ENCODE measurements around the gene EPHB1. TPM values are rescaled to one million over a fixed set of nuclear protein-coding genes. Genes with fewer than 3 reads are reported as not detected.

Gene EPHB1
- total RNA-seq, 4 donors from 2014 or later, result 0.08 to 1.1 (median 0.72) TPM

- DNase-seq, result no peak
Measured at GRCh38 chr3:134869153-134869726, 74.2 kb downstream of the EPHB1 start.

GRCh38 chr3:134871818-134872217 lies 76.8 kb downstream of the EPHB1 start:
- Histone ChIP-seq H3K4me1 (no peaks in the 10 kb centered on the region), H3K4me3 (no peak overlapping the region), H3K36me3 (no peaks in the 10 kb centered on the region), H3K27me3 (no peaks in the 10 kb centered on the region), H3K27ac (no peak overlapping the region), H3K9me3 (no peaks in the 10 kb centered on the region)
- DNase-seq, result no peak
- TF ChIP-seq POLR2A (IDR thresholded peaks at IDR 0.05) (no peak), CTCF (IDR thresholded peaks at IDR 0.05) (no peak)
- 89 to 91% methylated on average over 1 of the region's 1 CpG for WGBS, 2 donors
- intact Hi-C loops (cut with DNase I), result no loop called here

More at GRCh38 chr3:134869153-134869726, 74.2 kb downstream of the EPHB1 start:
- no peak overlapping the region for H3K27ac ChIP-seq
- no peaks in the 10 kb centered on the region for H3K9me3 ChIP-seq
- H3K4me1 ChIP-seq, result no peaks in the 10 kb centered on the region
- no peaks in the 10 kb centered on the region for H3K36me3 ChIP-seq
- intact Hi-C loops (cut with DNase I), result no loop called here
- no peaks in the 10 kb centered on the region for H3K27me3 ChIP-seq
- WGBS, 2 donors, result 60 to 62% methylated on average over 3 to 4 of the region's 4 CpGs
- H3K4me3 ChIP-seq, result no peak overlapping the region
- TF ChIP-seq POLR2A (IDR thresholded peaks at IDR 0.05) (no peak), CTCF (IDR thresholded peaks at IDR 0.05) (no peak)

- Histone ChIP-seq H3K36me3 (no peaks in the 10 kb centered on the region), H3K27ac (no peak overlapping the region), H3K4me3 (no peak overlapping the region), H3K27me3 (no peaks in the 10 kb centered on the region), H3K9me3 (no peaks in the 10 kb centered on the region), H3K4me1 (no peaks in the 10 kb centered on the region)
- intact Hi-C loops (cut with DNase I), result no loop called here
- WGBS, 2 donors, result 60 to 83% methylated on average over 8 of the region's 8 CpGs
- no peak for DNase-seq
- TF ChIP-seq CTCF (IDR thresholded peaks at IDR 0.05) (no peak), POLR2A (IDR thresholded peaks at IDR 0.05) (no peak)
Measured at GRCh38 chr3:134872440-134873388, 77.7 kb downstream of the EPHB1 start.

- Histone ChIP-seq H3K4me3 (no peak overlapping the region), H3K36me3 (no peaks in the 10 kb centered on the region), H3K27me3 (no peaks in the 10 kb centered on the region), H3K4me1 (no peaks in the 10 kb centered on the region), H3K9me3 (no peaks in the 10 kb centered on the region), H3K27ac (no peak overlapping the region)
- TF ChIP-seq CTCF (IDR thresholded peaks at IDR 0.05) (no peak), POLR2A (IDR thresholded peaks at IDR 0.05) (no peak)
- intact Hi-C loops (cut with DNase I), result no loop called here
- WGBS, 2 donors, result 56 to 60% methylated on average over 1 of the region's 1 CpG
- no peak for DNase-seq
Measured at GRCh38 chr3:134873789-134874188, 78.7 kb downstream of the EPHB1 start.

GRCh38 chr3:134874737-134875413 lies 79.8 kb downstream of the EPHB1 start:
- no peak for TF ChIP-seq POLR2A (IDR thresholded peaks at IDR 0.05)
- no peak for TF ChIP-seq CTCF (IDR thresholded peaks at IDR 0.05)
- 46 to 53% methylated on average over 5 to 6 of the region's 10 CpGs for WGBS, 2 donors
- no peaks in the 10 kb centered on the region for H3K9me3 ChIP-seq
- H3K4me3 ChIP-seq, result no peak overlapping the region
- no peaks in the 10 kb centered on the region for H3K36me3 ChIP-seq
- H3K4me1 ChIP-seq, result no peaks in the 10 kb centered on the region
- intact Hi-C loops (cut with DNase I), result no loop called here
- no peak for DNase-seq
- H3K27ac ChIP-seq, result no peak overlapping the region
- no peaks in the 10 kb centered on the region for H3K27me3 ChIP-seq

Data from esophagus squamous epithelium (tissue), 5 donors.